Fibroblast of lung (primary cell): ENCODE results near the gene CDH15.

Experiments used
- CTCF ChIP-seq, 2 donors: IDR thresholded peaks in 1 of 2; conservative IDR thresholded peaks in 1 of 2; 1 replicate in 1 of 2; 2 replicates in 1 of 2; pipeline ENCODE4 v1.5.1; 2011 to 2012; ENCODE audit warnings: low read length in 2 of 2, control low read depth in 1 of 2, inconsistent platforms in 1 of 2, low read depth in 1 of 2, mild to moderate bottlenecking in 1 of 2
- EZH2 ChIP-seq: IDR thresholded peaks from 2 replicates; pipeline ENCODE4 v1.5.1; 2012; ENCODE audit warnings: low read length, control low read depth, mild to moderate bottlenecking; ENCODE audit errors: missing control alignments

- no peak for TF ChIP-seq CTCF (conservative IDR thresholded peaks at IDR 0.05 in 1 of 2, IDR thresholded peaks at IDR 0.05 in 1 of 2; ENCODE audit: low read depth in 1 of 2, low read length in 2 of 2)
- TF ChIP-seq EZH2: no peak
Observed at GRCh38 chr16:89134269-89134668, 37.3 kb upstream of the CDH15 start.
